Ishikawa (cell line): ENCODE data around the gene PTPRN2.

Experiments
- CEBPB ChIP-seq: IDR thresholded peaks from 2 replicates; pipeline ENCODE4 v1.6.1; 2012
- CREB1 ChIP-seq: IDR thresholded peaks from 2 replicates; pipeline ENCODE4 v1.6.1; 2012; ENCODE audit warnings: low read depth
- EGR1 ChIP-seq: IDR thresholded peaks from 2 replicates; pipeline ENCODE4 v1.6.1; 2012
- EP300 ChIP-seq: IDR thresholded peaks from 2 replicates; pipeline ENCODE4 v1.6.1; 2012; ENCODE audit warnings: borderline replicate concordance
- FOXM1 ChIP-seq: IDR thresholded peaks from 2 replicates; pipeline ENCODE4 v1.6.1; 2012; ENCODE audit warnings: low read depth, borderline replicate concordance
- NFIC ChIP-seq: IDR thresholded peaks from 2 replicates; pipeline ENCODE4 v1.6.1; 2012
- RAD21 ChIP-seq: IDR thresholded peaks from 2 replicates; pipeline ENCODE4 v1.6.1; 2012; ENCODE audit warnings: low read depth
- TAF1 ChIP-seq: IDR thresholded peaks from 2 replicates; pipeline ENCODE4 v1.6.1; 2012; ENCODE audit warnings: low read depth, mild to moderate bottlenecking
- TCF12 ChIP-seq: IDR thresholded peaks from 2 replicates; pipeline ENCODE4 v1.6.1; 2012; ENCODE audit warnings: low read depth
- TEAD4 ChIP-seq: IDR thresholded peaks from 2 replicates; pipeline ENCODE4 v1.6.1; 2012
- YY1 ChIP-seq: IDR thresholded peaks from 2 replicates; pipeline ENCODE4 v1.6.1; 2012; ENCODE audit warnings: low read depth
- ZBTB7A ChIP-seq: IDR thresholded peaks from 2 replicates; pipeline ENCODE4 v1.6.1; 2012; ENCODE audit warnings: low read depth
- TF ChIP-seq, protein P1 (sequence below): IDR thresholded peaks from 2 replicates; pipeline ENCODE4 v1.6.1; 2012
- TF ChIP-seq, protein P2 (sequence below): IDR thresholded peaks from 2 replicates; pipeline ENCODE4 v1.6.1; 2012; ENCODE audit warnings: low read depth, mild to moderate bottlenecking
- TF ChIP-seq, protein P3 (sequence below): IDR thresholded peaks from 2 replicates; pipeline ENCODE4 v1.6.1; 2012

The PTPRN2 gene

DNA sequence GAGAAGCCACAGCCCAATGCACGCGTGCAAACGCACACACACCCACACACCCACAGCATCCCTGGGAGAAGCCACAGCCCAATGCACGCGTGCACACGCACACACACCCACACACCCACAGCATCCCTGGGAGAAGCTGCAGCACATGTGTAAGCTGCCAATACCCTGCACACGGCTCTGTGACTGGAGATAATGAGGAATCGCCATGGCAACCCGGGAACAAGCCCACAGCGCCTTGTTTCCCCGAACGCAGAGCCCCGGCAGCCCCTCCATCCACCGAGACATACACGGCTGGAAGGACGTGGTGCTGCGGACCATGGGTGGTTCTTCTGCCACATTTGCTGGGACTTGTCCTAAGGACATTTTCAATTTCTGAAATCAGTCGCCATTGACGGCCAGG, 221.3 kb downstream of the PTPRN2 start:
- TF ChIP-seq, protein P1, sequence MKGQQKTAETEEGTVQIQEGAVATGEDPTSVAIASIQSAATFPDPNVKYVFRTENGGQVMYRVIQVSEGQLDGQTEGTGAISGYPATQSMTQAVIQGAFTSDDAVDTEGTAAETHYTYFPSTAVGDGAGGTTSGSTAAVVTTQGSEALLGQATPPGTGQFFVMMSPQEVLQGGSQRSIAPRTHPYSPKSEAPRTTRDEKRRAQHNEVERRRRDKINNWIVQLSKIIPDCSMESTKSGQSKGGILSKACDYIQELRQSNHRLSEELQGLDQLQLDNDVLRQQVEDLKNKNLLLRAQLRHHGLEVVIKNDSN: no peak
- TF ChIP-seq CEBPB: no peak
- TF ChIP-seq NFIC: no peak
- no peak for TF ChIP-seq EGR1
- no peak for TF ChIP-seq TEAD4
- no peak for TF ChIP-seq FOXM1
- TF ChIP-seq, protein P2, sequence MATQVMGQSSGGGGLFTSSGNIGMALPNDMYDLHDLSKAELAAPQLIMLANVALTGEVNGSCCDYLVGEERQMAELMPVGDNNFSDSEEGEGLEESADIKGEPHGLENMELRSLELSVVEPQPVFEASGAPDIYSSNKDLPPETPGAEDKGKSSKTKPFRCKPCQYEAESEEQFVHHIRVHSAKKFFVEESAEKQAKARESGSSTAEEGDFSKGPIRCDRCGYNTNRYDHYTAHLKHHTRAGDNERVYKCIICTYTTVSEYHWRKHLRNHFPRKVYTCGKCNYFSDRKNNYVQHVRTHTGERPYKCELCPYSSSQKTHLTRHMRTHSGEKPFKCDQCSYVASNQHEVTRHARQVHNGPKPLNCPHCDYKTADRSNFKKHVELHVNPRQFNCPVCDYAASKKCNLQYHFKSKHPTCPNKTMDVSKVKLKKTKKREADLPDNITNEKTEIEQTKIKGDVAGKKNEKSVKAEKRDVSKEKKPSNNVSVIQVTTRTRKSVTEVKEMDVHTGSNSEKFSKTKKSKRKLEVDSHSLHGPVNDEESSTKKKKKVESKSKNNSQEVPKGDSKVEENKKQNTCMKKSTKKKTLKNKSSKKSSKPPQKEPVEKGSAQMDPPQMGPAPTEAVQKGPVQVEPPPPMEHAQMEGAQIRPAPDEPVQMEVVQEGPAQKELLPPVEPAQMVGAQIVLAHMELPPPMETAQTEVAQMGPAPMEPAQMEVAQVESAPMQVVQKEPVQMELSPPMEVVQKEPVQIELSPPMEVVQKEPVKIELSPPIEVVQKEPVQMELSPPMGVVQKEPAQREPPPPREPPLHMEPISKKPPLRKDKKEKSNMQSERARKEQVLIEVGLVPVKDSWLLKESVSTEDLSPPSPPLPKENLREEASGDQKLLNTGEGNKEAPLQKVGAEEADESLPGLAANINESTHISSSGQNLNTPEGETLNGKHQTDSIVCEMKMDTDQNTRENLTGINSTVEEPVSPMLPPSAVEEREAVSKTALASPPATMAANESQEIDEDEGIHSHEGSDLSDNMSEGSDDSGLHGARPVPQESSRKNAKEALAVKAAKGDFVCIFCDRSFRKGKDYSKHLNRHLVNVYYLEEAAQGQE: no peak
- TF ChIP-seq TAF1: no peak
- TF ChIP-seq TCF12: no peak
- TF ChIP-seq, protein P3, sequence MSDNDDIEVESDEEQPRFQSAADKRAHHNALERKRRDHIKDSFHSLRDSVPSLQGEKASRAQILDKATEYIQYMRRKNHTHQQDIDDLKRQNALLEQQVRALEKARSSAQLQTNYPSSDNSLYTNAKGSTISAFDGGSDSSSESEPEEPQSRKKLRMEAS: no peak
- no peak for TF ChIP-seq CREB1
- TF ChIP-seq EP300: no peak
- no peak for TF ChIP-seq YY1
- TF ChIP-seq RAD21: no peak
- no peak for TF ChIP-seq ZBTB7A

DNA sequence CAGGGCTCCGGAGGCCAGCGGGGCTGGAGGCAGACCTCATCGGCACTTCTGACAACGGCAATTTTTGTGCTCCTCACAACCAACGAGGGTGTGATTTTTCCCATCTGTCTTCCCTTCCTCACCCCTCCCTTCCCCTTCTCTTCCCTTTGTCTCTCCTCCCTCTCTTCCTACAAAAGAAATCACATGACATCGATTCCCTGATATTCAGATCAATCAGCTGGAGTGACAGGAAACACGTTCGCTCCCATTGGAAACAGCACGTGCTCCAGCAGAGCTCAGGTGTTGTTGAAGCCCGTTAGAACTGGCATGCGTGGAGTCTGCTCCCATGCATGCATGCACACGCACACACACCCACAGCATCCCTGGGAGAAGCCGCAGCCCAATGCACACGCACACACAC, 222.4 kb downstream of the PTPRN2 start:
- TF ChIP-seq, protein P2: no peak
- TF ChIP-seq CEBPB (no peak), YY1 (no peak), EP300 (no peak), ZBTB7A (no peak), FOXM1 (no peak), TEAD4 (no peak), NFIC (no peak), CREB1 (no peak), EGR1 (no peak), RAD21 (no peak), TCF12 (no peak), TAF1 (no peak)
- TF ChIP-seq, protein P3: no peak
- TF ChIP-seq, protein P1: no peak

DNA sequence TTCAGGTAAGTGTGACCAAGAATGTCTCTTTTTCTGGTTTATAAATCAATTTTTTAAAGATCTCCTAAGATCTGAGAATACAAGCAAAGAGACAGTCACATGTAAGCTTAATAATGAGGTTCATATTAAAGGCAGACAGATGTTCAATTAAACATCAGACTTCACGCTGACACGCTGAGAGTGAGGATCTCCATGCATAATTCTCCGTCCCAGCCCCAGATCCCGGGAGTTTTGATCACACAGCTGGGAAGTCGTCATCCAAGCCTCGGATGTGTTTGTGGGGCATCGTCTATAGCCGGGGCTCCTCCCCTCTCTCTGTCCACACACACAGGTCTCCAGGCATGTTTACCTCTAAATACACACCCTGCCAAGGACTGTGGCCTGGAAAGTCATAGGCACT, 223.2 kb downstream of the PTPRN2 start:
- TF ChIP-seq CREB1 (no peak), TEAD4 (no peak), TAF1 (no peak), EP300 (no peak), YY1 (no peak), TCF12 (no peak), EGR1 (no peak)
- TF ChIP-seq, protein P1: no peak
- TF ChIP-seq, protein P2: no peak
- TF ChIP-seq, protein P3: no peak
